Measurements from ENCODE around the gene NEURL1.

The NEURL1 gene

GRCh38 chr10:103609231-103610082 lies 116.0 kb downstream of the NEURL1 start:
- no peak for FAIRE-seq

DNA sequence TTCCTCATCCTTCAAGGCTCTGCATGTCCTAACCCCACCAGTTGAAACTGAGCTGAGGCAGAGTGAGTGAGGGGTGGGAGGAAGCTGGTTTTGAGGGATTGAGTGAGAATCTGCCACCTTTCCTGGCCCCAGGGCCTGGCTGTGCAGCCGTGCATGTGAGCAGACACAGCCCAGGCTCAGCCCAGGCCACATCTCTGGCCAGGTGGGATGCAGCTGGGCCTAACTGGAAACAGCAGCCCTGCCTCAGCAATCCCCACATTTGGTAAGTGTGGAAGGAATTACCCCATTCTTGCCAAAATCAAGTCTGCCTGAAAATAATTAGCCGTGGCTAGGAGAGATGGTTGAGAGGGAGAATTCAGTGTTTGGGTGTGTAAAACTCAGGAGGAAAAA lies 116.6 kb downstream of the NEURL1 start:
- no peak for FAIRE-seq

DNA sequence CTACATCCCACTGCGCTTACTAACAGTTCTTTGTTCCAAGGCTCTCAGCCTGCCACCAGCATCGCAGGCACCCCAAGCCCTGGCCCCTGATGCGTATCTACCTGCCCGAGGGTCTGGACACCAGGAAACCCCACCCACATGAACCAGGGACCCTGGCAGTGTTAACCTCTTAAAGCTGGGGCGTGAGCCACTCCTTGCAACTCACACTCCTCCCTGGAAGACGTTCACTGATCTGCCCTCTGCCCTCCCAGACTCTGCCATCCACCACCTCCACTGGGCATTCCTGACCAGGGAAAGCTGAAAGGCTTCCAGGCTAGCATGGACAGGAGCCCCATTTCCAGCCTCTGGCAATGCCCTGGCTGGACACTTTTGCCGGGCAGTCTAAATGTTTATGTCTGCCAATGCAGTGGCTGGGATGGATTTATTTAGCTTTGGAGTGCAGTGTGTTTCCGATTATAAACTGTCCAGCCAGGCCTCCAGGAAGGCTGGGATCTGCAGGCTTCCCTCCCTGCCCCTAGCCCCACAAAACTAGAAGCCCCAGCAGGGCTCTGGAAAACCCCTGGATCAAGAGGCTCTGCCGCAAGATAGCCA lies 117.5 kb downstream of the NEURL1 start:
- FAIRE-seq = no peak

DNA sequence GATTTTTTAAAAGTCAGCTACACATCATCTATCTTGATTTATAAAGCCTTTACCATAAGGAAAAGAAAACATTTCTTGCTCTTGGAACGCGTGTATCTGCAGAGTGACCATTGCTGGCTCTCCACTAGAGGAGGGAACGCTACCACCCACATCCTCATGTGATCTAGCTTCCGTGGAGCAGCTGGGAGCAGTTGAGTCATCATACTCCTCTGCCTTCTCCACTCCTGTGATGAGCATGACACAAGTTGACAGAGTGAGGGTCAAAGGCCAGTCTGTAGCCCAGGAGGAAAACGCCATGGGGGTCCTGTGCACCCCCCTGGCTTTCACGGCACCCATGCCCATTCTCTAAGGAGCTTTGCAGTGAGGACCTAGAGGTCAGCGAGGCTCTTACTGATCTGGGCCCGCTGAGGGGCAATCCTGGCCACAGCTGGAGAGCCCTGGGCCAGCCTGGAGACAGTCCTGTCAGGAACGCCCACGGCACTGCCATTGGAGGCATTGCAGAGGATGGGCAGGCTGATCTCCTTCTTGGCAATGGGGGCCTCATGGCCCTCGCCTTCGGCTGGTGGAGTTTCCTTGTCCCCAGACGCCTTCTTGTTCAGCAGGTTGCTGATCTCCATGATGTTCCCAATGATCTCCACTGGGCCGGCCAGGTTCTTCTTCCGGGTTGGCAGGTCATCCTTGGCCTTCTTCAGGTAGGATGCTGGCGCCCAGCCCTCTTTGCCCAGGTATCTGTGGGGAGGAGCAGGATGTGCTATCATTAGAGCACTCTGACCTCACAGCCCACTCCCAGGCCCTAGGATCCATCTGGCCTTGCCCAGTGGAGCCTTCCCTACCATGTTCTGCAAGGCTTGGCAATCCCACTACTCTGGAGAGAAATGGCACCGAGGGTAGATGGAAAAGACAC lies 119.2 kb downstream of the NEURL1 start:
- no peak for FAIRE-seq

DNA sequence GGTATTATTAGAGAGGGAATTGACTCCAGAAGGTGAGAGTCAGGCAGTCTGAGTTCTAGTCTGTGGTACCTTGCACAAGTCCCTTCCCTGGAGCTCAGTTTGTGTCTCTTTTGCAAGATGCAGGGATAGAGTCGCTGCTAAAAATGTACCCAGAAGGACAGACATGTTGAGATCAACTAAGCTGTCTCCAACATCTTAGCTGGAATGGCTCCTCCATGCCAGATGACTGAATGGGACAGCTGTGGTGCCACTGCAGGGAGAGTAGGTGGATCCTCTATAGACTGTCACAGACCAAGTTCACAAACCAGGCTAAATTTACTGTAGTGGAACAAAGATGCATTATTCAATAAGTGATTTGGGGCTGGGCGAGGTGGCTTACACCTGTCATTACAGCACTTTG lies 120.1 kb downstream of the NEURL1 start:
- no peak for FAIRE-seq

DNA sequence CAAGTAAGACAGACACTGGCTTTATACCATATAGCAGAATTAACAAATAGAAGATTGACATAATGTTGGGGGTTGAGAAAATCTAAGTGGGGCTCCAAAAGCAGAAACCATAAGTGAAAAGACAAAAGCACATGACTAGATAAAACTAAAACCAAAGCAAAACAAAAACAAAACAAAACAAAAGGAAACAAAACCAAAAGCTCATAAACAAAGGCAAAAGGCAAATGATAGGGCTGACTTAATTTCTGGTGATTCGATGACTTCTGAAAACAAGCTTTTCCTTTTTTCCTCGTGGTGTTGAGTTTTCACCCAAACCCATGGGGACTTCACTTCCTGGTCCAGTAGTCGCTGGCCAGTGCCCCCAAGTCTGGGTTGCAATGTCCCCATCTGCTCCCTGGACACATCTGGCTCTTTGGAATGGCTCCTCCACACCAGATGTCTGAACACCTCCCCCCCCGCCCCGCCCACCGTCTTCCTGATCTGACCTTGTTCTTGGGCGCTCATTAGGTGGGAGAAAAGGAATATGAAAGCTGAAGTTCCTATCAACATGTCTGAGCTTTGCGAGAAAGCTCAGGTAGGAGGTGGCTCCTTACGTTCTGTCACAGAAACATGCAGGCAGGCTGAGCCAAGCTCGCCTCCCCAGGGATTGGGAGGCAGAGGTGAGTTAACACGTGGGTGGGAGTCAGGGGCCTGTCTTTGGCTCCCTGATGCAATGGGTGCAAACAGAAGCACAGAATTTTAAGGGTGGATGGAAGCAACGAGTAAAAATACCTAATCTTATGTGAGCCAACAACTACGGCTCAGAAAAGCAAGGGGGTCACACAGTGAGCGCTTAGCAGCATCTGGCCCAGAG lies 121.0 kb downstream of the NEURL1 start:
- FAIRE-seq = no peak

GRCh38 chr10:103616705-103617601 lies 123.4 kb downstream of the NEURL1 start:
- FAIRE-seq = no peak

DNA sequence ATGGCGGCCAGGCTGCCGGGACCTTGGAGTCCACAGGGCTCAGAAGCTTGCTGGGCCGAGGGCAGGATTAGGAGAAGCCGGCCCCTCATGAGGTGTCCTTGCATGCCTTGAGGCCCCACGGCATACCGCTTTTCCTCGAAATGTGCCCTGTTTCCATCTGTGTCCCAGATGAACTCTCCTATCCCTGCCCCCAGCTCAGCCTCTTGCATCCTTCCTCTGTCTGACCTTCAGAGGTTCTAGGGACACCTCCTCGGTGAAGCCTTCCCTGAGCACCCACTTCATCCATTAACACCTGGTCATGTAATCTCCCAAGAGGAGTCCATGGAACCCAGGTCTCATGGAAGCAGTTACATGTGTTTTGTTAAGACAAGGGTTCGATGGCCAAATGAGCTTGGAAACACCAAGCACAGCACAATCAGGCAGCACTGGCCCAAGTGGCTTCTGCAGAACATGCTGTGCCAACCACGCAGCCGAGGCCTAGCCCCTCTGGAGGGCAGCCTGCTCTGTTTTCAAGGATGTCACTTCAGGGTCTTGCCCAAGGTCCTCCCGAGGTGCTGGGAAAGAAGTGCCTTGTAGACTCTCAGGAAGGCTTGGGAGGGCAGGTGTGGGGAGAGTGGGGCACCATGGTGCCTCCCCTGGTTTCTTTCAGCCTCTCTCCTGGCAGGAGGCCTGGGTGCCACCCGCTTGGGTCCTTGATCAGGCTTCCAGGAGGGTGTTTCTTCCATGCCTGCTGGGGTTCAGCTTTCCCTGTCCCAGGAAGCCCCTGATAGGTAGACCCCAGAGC lies 124.3 kb downstream of the NEURL1 start:
- no peak for FAIRE-seq

DNA sequence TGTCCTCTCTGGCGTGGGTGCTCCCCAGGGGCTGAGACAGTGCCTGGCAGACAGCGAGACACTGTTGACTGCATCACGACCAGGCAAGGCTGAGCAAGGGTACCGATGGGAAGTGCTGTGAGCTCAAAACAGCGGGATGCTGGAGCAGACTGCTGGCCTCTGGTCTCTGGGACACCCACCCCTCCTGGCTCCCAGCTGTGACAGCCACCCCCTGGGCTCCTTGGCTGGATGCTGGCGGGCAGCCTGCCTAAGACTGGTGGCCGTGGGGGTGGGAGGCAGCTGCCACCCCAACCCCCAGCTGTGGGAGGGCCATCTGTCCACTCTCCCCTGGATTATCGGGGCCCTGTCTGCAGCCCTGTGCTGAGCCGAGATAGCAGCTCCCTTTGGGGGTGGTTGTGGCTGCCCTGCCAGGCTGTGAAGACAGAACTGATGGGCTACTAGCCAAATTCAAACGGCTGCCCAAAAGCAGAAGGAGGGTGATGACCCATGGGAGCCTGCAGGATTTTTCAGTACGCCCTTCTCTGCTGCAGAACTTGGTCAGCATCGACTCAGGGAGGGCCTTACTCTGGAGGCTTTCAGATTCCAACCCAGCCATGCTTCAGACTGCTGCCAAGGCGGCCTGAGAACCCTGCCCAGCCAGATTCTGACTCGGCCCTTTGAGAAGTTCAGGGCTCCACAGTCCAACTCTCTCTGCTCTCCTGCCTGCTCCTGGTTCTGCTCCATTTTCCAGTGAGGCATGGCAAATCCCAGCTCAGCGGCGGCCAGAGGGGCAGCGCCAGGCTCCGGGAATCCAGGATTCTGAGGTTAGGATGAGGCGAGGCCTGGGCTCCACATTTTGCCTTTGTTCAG lies 125.3 kb downstream of the NEURL1 start:
- no peak for FAIRE-seq

DNA sequence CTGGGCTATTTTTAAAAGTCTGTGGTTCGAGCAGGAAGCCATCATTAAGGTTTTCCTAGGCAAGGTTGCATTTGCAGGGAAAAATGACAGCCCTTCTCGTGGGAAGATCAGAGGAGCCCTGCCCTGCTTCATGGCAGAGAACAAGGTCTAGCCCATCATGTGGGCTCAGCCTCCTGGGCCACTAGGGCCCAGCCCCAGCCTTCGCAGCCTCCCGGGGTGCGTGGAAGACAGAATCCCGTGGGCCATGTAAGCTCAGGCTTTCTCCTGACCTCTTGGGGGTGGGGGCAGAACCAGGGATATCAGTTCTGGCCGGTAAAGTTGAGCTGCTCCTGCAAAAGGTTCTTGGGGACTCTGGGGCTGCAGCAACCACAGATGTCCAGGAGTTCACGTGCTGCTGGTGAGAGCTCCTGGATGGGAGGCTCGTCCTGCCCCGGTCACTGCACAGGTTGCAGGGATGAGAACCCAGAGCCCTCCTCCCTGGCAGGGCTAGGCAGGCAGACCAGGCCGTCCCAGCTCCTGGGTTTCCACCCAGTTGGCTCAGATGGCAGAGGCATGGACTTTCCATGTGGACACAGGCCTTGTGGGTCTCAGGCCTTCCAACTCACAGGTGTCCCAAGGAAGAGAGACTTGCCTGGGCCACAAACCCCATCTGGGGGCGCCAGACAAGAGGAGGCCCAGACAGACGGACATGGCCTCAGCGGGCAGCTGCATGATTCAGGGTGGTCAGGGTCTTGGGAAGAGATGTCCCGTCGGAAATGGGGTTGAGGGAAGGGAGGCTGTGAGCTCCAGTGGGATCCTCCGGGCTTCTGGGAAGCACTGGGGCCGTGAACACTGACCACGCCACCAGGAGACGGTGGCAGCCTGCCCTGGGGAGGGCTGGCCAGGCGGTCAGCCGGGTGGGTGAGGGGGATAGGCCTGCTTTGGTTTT lies 126.2 kb downstream of the NEURL1 start:
- no peak for FAIRE-seq

DNA sequence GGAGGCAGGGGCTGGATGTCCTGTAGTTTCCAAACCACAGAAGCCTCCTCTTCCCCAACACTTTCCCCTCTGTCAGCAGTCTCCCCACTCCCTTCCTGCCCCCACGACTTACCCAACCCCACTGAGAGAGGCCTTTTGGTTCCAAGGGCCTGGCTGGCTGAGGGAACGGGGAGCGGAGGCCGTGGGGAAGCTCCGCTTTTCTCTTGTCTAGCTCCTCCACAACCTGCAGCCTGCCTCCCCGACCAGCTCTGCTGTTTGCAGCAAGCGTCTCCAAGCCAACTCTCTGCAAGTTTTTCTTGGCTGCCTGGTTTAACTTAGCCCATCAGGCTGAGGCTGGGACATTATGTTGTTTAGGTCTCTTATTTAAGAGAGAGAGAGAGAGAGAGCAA lies 126.8 kb downstream of the NEURL1 start:
- no peak for FAIRE-seq

DNA sequence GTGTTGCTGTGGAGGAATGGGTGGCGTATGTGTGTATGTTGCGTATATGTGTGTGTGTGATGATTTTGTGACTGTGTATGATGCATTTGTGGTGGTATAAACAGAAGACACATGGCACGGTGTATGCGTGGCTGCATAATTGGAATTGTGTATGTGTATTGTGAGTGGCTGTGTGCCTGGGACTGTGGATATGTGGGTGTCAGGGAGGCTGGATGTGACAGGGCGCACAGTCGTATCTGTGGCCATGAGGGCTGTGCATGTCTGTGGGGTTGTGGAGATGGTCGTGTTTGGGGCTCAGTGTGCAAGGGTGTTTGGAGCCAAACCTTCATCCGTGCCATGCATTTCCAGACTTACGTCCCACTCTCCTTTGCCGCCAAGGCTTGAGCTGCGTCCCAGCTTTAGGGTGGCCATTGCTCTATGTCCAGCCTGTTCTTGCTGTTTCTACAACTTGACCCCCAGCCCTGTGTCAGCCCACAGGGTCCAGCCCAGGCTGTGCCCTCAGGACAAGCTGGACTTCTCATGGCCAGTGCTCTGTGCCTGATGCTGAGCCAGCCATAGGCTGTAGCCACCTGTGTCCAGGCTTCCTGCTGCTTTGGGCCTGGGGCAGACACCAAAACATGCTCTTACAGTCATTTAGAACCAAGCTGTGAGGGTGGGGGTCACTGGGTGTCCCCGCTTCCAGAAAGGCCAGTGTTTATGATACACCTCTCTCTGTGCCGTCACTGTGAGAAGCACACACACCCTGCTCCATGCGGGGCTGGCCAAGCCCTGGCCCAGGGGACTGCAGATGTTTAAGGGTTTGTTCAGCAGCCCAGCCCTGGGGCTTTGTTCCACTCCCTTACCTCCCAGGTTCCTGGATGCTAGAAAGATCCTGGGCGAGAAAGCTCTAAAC lies 127.6 kb downstream of the NEURL1 start:
- no peak for FAIRE-seq

DNA sequence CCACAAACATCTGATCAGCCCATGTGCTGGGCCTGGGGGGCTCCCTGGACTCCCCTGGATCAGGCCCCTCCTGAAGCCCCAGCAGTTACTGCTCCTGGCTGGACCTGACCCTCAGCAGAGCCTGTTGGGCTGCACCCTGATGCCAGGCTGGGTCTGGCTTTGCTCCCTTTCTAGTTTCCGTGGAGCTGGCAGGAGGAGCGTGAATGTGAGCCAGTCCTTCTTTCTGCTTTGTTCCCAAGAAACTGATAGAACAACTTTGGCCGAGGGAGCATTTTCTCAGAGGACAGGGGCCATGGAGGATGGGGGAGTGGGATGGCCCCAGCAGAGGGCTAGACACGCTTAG lies 128.2 kb downstream of the NEURL1 start:
- FAIRE-seq = no peak

GRCh38 chr10:103622286-103622685 lies 128.8 kb downstream of the NEURL1 start:
- FAIRE-seq = no peak

DNA sequence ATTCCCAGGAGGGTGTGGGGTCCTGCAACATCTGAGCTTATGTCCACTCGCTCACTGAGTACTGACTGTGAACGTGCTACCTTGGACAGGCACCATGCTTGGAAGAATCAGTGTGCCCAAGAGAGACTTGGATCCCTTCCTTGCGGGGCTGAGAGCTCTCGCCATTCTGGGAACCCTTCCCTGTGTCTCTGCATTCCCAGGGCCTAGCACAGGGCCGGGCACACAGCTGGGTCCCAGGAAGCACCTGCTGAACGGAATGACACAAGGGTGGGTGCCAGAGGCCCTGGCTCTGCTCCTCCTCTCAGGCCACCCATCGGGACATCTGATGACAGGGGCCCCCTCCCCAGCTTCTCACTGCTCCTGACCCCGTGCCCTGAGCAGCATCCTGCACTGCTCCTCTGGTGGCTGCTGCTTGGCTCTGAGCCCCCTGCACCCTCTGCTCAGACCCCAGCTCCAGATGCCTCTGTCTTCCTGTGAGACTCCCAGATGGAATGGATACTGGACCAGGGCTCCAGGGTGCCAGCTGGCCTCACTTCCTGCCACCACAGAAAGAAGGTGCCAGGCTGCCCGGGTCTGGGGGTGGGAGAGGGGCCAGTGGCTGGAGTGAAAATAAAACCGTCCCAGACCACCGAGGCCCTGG lies 129.6 kb downstream of the NEURL1 start:
- no peak for FAIRE-seq

GRCh38 chr10:103626178-103626577 lies 132.7 kb downstream of the NEURL1 start:
- no peak for FAIRE-seq

Measured in colon (tissue), 2 donors.